GM19452 (cell line): ENCODE data around the gene KRTAP12-1.
"Not testable (repeated sequence)": the region's sequence is repeated elsewhere in the genome, so short reads cannot be mapped to it uniquely, and the experiment has no call there.

Experiments
- ATAC-seq: cut with Tn5 transposase; IDR thresholded peaks from one replicate; pipeline ENCODE4 v1.9.1; 2021; ENCODE audit not compliant: unreplicated experiment

KRTAP12-1 gene

DNA sequence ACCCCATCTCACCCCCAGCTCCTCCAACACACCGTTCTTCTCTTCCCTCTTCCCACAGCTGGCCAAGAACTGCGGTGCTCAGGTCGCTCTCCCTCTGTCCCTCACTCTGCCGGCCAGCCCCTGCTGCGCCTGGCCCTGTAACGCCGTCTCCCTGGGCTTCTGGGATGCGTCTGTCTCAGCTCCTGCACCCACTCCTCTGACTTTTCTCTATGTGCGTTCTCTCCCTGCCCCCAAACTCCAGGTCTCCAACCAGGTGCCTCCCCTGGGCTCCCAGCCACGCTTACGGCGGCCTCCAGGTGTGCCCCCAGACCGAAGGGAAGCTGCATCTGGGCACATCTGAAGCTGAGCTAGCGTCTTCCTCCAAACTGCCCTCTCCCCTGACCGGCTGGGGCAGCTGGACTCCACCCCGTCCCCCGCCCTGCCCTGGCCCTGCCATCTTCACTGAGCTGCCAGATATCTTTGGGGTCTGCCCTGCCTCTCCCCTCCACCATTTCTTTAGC is 17.6 kb upstream of the KRTAP12-1 start:
- no peak for ATAC-seq

DNA sequence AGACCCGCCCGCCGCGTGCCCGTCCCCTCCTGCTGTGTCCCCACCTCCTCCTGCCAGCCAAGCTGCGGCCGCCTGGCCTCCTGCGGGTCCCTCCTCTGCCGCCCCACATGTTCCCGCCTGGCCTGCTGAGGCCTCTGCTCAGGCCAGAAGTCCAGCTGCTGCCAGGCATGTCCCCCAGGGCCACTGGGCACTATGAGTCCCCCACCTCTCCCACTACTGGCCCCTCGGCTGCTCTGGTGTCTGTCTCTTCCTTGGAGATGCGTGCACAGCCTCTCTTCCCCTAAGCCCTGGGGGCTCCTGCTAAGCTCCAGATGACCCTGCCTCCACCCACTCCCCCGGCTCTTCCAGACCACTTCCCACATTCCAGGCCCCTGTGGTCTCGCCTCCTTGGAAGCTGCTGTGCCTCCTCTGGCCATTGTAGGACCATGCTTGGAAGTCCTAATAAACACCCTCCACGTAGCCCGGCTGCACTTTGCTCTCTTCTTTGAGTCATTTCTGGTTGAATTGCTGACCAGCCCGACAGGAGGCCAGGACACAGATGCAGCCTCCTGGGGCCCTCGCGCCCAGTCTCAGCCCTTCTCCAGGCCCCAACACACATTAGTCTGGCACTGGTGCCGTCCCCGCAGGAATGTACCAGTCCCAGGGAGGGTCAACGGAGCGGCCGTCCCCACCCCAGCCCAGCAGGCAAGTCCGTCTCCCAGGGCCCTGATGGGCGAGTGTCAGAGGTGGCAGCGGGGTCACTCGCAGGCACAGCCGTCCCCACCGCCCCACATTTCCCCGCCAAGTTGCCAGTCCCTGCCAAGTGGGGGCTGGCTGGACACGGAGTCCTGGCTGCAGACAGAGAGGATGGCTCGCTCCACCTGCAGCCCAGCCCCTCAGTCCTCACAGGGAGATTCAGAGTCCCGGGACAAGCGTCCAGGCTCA is 16.1 kb upstream of the KRTAP12-1 start:
- ATAC-seq, result no peak

DNA sequence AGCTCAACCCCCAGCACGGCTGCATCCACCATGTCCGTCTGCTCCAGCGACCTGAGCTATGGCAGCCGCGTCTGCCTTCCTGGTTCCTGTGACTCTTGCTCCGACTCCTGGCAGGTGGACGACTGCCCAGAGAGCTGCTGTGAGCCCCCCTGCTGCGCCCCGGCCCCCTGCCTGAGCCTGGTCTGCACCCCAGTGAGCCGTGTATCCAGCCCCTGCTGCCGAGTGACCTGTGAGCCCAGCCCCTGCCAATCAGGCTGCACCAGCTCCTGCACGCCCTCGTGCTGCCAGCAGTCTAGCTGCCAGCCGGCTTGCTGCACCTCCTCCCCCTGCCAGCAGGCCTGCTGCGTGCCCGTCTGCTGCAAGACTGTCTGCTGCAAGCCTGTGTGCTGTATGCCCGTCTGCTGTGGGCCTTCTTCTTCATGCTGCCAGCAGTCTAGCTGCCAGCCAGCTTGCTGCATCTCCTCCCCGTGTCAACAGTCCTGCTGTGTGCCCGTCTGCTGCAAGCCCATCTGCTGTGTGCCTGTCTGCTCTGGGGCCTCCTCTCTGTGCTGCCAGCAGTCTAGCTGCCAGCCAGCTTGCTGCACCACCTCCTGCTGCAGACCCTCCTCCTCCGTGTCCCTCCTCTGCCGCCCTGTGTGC is 15.3 kb upstream of the KRTAP12-1 start, which contains the start of gene KRTAP10-12:
TSS of gene KRTAP10-12 (plus strand) at position 1 of the 639 bp plus-strand sequence. CDS start at position 31, 30 bp downstream.
- ATAC-seq, result not testable (repeated sequence)

DNA sequence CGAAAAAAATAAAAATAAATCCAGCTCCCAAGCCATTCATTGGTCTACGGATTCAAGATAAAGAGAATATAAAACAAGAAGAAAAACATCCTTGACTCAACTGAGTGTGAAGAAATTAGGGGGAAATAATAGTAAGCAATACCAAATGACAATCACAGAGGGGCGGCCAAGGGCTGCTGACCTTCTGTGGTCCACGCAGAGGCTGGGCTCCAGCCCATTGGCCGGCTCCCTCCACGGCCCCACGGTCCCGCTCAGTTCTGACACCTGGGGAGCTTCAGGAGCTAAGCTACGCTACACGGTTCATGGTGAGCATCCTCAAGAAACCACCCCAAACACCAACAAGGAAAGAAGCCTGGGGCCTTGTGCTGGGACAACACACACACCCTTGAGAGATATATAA is 14.6 kb upstream of the KRTAP12-1 start:
- ATAC-seq, result no peak

DNA sequence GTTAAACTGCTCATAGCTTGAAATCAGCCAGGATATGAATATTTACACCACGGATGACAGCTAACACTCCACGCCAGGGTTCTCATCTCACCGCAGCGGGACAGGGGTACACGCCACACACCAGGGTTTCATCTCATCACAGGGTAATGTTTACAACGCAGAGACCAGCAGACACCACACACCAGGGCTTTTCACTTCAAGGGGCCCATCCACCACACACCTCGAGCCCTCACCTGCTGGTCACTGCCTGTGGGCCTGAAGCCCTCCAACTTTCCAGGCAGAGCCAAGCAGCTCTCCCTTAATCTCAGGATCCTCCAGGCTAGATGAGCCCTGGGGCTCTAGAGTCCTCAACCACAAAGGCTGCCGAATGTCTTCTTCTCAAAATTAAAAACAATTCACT is 13.7 kb upstream of the KRTAP12-1 start:
- ATAC-seq, result no peak

DNA sequence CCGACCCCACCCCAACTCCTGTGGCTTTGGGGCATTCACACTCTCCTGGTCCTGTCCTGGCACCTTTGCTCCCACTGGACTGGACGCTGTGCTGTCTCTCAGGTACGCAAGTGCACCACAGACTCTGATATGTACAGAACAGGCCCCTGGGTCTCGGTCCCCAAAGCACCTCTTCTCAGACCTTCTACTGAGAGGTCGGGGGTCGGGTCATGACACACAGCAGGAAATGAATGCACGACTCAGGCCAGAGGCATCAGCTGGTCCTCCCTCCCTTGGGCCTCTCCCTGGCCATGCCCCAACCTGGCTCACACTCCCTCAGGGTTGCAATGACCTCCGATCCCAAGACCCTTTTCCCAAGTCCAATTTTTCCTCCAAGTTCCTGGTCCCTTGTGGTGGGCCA is 13.2 kb upstream of the KRTAP12-1 start:
- ATAC-seq, result no peak

DNA sequence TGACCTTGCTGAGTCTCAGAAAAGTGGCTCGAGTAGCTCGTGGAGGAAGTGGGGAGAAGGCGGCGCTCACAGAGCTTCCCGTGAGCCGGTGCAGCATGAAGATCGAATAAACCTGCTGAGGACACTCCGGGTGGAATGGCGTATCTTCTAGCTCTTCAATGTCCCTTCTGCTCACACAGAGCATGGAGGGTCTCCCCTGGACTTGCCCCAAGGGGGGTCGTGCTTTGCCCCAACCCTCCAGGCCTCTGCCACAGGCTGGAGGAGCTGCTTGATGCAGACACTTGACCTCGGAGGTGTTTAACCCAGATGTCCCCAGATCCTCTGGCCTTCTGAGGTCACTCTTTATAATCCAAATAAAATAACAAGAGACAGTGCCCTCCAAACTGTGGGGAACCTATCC is 12.8 kb upstream of the KRTAP12-1 start:
- no peak for ATAC-seq

DNA sequence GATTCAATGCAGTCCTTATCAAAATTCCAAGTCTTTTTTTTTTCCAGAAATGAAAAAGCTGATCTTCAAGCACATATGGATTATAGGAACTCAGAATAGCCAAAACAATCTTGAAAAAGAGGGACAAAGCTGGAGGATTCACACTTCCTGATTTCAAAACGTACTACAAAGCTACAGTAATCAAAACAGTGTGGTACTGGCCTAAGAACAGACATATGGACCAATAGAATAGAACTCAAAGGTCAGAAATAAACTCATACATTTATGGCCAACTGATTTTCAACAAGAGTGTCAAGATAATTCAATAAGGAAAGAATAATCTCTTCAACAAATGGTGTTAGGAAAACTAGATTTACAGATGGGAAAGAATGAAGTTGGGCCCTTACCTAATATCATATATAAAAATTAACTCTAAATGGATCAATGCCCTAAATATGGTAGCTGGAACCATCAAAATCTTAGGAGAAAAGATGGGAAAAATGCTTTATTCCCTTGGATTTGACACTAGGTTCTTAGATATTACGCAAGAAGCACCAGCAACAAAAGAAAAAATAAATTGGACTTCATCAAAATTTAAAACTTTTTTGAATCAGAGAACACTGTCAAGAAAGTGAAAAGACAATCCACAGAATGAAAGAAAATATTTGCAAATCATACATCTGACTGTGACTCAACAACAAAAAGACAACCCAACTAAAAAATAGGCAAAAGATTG is 11.0 kb upstream of the KRTAP12-1 start:
- no peak for ATAC-seq

DNA sequence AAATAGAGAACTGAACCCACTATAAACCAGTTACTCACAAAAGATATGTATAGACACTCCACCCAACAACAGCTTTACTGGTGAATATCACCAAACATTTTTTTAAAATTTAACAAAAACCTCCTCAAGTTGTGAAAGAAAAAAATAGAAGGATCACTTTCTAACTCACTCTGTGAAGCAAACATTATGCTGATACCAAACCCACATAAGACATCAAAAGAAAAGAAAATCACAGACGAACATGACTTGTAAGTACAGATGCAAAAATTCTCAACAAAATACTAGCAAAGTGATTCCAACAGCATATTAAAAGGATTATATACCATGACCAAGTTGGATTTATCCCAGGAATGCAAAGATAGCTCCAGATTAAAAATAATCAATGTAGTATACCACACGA is 9.7 kb upstream of the KRTAP12-1 start:
- ATAC-seq, result no peak

DNA sequence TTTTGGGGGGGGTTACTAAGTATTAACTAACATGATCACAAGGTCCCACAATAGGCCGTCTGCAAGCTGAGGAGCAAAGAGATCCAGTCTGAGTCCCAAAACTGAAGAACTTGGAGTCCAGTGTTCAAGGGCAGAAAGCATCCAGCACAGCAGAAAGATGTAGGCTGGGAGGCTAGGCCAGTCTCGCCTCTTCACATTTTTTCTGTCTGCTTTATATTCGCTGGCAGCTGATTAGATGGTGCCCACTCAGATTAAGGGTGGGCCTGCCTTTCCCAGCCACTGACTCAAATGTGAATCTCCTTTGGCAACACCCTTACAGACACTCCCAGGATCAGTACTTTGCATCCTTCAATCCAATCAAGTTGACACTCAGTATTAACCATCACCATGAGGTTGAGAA is 7.8 kb upstream of the KRTAP12-1 start:
- ATAC-seq, result not testable (repeated sequence)

DNA sequence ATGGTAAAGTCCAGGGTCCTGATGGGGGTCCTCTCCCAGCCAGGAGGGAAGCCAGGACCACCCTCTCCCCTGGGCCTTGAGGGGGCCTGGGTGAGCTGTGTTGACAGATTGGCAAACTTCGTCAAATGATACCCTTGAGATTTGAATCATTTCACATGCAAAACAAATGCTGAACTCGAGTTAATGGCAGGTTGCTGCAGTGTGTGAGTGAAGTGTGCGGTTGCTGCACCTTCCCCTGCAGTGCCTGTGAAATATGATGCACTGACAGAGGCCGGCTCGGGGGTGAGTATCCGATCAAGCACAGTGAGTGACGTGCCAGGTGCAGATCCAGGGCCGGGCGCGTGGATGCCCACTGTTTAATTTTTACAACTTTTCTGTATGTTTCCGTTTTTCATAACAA is 5.7 kb upstream of the KRTAP12-1 start:
- no peak for ATAC-seq

DNA sequence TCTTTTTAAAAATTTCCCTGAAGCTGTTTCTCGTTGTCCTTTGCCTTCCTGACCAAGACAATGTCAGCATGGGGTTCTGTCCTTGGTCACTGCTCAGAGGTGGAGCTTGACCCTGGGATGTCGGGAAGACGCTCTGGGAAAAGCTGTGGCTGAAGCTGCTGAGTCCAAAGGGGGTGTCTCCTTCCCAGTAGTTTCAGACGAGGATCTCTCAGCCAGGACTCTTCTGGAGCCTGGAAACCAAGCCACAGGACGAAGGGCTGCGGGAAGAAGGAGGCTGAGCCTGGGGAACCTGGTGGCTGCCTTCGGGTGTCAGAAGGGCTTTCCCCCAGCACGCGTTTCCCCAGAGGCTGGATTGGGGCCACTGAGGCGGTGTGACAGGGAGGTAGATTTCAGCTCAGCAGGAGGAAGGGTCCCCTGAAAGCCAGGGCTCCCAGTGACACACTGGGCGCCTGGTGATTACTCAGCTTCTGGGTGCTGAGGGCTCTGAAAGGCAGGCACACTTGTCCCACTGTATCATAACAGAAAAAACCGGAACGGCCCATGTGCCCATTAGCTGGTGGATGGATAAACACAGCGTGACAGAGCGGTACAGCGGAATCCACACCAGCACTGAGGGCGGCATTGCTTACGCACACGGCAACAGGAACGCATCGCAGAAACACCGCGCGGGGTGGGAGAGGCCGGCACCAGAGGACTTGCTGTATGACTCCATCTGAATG is 5.0 kb upstream of the KRTAP12-1 start:
- no peak for ATAC-seq

DNA sequence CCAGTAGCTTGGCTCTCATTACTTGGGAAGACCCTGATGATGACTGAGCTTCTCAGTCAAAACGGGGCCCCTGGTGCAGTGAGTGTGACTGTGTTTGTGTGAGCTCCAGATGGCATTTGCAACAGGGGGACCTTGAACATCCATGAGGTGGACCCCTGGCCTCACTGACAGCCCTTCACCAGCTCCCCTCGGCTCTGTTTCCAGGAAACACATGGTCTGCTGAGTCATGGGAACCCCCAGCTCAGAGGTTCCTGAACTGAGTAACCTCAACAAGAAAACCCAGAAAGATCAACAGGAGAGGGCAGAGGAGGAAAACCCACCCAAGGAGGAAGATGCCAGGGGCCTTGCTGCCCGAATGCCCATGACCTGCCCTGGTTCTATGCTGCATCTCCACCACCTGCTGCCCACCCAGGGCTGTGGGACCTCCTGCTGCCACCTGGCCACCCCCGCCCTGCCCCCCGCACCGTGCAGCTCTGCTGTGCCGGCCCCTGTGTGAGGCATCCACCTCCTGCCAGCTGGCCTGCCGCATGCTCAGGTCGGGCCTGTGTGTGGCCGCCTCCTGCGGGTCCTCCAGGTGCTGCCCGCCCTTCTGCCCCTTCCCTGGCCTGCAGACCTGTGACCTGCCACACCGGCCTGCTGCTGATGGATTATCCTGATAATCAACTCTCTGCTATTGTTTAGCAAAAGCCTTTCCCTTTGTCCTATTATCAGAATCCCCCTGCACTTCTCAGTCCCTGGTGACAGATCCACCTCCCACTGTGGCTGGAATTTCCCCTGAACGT is 4.2 kb upstream of the KRTAP12-1 start:
- ATAC-seq, result no peak

DNA sequence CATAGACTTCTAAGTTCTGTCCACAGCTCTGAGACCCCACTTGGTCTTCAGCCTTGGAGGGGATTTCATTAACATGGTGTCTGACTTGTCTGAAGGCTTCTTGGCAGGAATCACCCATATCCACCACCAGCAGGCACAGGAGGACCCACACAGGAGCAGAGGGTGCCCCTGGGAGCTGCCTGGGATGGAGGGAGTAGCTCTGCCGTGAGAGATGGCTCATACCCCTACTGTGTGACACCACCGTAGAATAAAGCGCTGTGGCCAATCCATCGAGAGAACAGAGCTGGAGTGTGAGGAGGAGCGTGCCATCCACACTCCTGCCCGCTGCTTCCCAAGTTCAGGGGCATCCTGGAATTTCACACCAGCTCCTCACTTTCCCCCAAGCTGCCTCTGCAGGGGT is 3.1 kb upstream of the KRTAP12-1 start:
- ATAC-seq, result not testable (repeated sequence)

DNA sequence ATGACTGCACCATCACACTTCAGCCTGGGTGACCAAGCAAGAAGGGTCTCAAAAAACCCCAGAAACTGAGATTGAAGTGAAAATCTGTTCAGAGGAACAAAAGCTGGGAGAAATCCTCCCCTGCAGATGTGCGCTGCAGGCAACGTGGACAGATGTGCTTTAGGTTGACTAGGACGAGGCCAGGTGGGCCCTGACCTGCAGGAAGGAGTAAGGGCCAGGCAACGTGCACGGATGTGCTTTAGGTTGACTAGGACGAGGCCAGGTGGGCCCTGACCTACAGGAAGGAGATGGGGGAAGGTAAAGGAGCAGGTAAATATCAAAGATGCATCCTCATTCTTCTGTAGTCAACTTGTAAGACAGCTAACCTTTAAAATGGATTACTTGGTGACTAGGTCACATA is 2.5 kb upstream of the KRTAP12-1 start:
- no peak for ATAC-seq

DNA sequence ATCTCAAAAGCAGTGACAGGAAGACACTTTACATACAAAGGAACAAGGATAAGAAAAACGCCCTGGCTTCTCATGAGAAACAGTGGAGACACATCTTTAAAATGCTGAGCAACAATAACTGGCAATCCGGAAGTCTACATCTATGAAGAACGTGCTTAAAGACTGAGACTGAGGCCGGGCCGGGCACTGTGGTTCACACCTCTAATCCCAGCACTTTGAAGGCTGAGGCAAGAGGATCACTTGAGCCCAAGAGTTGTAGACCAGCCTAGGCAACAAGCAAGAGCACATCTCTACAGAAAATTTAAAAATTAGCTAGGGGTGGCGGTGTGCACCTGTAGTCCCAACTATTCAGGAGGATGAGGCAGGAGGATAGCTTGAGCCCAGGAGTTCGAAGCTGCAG is 2.1 kb upstream of the KRTAP12-1 start:
- ATAC-seq, result no peak

DNA sequence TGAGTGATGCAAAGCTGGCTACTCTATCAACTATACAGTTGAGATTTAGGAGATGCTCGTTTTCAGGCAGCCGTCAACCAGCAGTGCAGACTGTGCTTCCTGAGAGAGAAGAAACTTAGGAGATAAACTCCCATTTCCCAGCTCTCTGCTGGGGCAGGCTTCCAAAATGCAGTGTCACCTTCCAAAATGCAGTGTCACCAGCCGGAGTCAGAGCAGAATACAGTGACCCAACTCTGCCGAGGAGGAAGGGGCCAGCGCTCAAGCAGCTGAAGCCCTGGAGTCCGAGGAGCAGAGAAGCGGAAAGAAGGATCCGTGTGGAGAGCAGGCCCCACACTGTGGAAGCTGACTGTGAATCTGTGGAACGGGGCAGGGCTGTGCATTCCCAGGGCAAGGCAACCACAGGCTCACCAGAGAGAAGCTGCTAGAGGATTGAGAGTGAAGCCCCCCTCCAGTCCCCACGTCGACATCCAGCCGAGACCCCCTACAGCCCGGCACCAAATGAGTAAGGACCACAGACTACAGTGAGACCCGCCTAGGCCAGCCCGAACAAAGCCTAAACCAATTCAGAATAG is 703 bp upstream of the KRTAP12-1 start:
- ATAC-seq, result no peak

DNA sequence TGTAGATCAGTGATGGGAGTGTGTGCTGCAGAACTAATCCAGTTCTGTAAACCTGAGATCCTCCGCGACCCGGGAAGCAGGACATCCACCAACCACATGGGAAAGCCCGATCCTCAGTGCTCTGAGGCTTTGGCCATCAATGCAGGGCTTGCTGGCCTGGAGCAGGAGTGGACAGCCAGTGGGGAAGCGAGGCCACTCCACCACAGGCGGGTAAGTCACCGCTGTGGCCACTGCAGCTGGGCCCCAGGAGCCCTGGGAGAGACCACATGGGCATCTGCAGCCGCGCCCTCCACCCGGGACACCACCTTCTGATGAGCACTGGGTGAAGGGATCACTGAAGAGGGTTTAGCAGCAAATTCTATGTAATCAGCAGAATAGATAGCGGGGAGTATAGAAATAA is 811 bp downstream of the KRTAP12-1 start:
- no peak for ATAC-seq

DNA sequence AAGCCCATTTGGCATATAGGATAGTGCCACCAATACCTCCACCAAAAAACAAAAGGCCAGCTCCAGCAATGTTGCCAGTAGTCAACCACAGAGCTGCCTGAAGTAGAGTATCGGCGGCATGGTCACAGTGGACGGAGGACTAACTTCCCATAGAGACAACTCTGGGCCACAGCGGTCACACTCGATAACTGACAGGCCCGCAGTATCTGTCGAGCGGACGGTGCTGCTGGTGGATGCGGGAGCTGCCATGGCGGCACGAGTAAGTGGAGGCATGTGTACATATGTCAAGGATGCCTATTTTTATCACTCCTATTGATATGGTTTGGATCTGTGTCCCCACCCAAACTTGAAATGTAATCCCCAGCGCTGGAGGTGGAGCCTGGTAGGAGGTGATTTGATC is 4.1 kb downstream of the KRTAP12-1 start:
- no peak for ATAC-seq

DNA sequence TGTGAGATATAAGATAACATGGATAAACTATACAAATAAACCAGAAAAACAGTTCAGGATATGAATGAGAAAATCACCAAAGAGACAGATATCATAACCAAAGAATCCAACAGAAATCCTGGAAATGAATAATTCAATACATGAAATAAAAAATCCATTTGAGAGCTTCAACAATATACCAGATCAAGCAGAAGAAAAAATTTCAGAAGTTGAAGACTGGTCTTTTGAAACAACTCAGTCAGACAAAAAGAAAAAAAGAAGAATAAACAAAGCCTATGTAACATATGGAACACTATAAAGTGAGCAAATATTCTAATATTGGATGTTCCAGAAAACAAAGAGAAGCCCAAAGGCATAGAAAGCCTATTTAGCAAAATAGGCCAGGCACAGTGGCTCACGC is 10.1 kb downstream of the KRTAP12-1 start:
- ATAC-seq, result no peak
